Activated CD8-positive, alpha-beta T cell treated with anti-CD3 and anti-CD28 coated beads for 36 hours (primary cell): ENCODE data around the gene FOLR1. TPM values are rescaled to one million over a fixed set of nuclear protein-coding genes. Genes with fewer than 3 reads are reported as not detected.
A peak's percentile ranks its signal among the peaks of the same experiment; 100 is the strongest.

Source experiments
- ATAC-seq: fragments of 200-7000 bp; cut with Tn5 transposase; one replicate; pipeline ENCODE4 v1.10.0; 2021; ENCODE audit warnings: mild to moderate bottlenecking, moderate library complexity
- CTCF ChIA-PET: fragments of 350-600 bp; sonication (Branson Sonifier 250); formaldehyde crosslinking; loops from one replicate; lab custom pipeline; 2021; ENCODE audit warnings: antibody characterized with exemption; lab: Charles Lee
- POLR2A ChIA-PET: fragments of 350-600 bp; sonication (Branson Sonifier 250); formaldehyde crosslinking; loops from one replicate; lab custom pipeline; 2021; ENCODE audit warnings: antibody characterized with exemption; lab: Charles Lee
- DNase-seq: peaks from one replicate; pipeline ENCODE4 v3.0.0-alpha.2; 2020
- H3K27ac Mint-ChIP-seq: one replicate; pipeline ENCODE4 v1.8.0; 2021; ENCODE audit warnings: mild to moderate bottlenecking, mixed read lengths
- H3K27me3 Mint-ChIP-seq: one replicate; pipeline ENCODE4 v1.8.0; 2021; ENCODE audit warnings: mixed read lengths
- H3K36me3 Mint-ChIP-seq: one replicate; pipeline ENCODE4 v1.8.0; 2021; ENCODE audit warnings: low read depth, mixed read lengths
- H3K4me1 Mint-ChIP-seq: one replicate; pipeline ENCODE4 v1.8.0; 2021; ENCODE audit warnings: low read depth, mixed read lengths
- H3K4me3 Mint-ChIP-seq: one replicate; pipeline ENCODE4 v1.8.0; 2021; ENCODE audit warnings: mild to moderate bottlenecking, moderate library complexity, mixed read lengths
- H3K9me3 Mint-ChIP-seq: one replicate; pipeline ENCODE4 v1.8.0; 2021; ENCODE audit warnings: mixed read lengths
- intact Hi-C: fragments of 100-400 bp; cut with micrococcal nuclease; formaldehyde crosslinking; loops from one replicate; pipeline ENCODE4 v1.10.0; 2022
- total RNA-seq, 2 experiments: library from RNA; stranded (reverse); gene quantifications; one replicate each; pipeline ENCODE4 v1.2.3, GENCODE V29; 2021
- TF ChIP-seq, protein P1 (sequence below): fragments of 200-600 bp; IDR thresholded peaks from one replicate; pipeline ENCODE4 v1.8.0; 2022; ENCODE audit warnings: antibody characterized with exemption, mild to moderate bottlenecking

The FOLR1 gene
- total RNA-seq, 2 experiments from 2014 or later, result not detected

DNA sequence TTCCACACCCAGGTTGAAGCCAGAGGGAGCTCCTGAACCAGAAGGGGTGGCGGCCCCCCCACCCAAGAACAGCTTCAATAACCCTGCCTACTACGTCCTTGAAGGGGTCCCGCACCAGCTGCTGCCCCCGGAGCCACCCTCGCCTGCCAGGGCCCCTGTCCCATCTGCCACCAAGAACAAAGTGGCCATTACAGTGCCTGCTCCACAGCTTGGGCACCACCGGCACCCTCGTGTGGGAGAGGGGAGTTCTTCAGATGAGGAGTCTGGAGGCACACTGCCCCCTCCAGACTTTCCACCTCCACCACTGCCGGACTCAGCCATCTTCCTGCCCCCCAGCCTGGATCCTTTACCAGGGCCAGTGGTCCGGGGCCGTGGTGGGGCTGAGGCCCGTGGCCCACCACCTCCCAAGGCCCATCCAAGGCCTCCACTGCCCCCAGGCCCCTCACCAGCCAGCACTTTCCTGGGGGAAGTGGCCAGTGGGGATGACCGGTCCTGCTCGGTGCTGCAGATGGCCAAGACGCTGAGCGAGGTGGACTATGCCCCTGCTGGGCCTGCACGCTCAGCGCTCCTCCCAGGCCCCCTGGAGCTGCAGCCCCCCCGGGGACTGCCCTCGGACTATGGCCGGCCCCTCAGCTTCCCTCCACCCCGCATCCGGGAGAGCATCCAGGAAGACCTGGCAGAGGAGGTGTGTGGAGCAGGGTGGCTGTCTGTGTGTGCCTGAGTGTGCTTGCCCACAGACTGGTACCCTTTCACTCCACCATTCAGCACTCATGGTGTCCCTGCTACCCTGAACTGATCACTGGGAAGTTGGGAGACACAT, 45.4 kb downstream of the FOLR1 start:
- Mint-ChIP-seq H3K27me3 (peaks cover 27% of the 10 kb centered on the region), H3K4me1 (peaks cover 15% of the 10 kb centered on the region), H3K4me3 (no peak overlapping the region), H3K9me3 (no peaks in the 10 kb centered on the region), H3K36me3 (peaks cover 14% of the 10 kb centered on the region), H3K27ac (no peak overlapping the region)
- ATAC-seq (no peak), DNase-seq (no peak)
- intact Hi-C loops, result no loop called here
- CTCF ChIA-PET, result interaction anchor here (0.8 to 4.2 kb wide), 17 partner anchors 11 to 242 kb away, joined by 3 to 23 read pairs (median 5); partner anchors contain the start of gene INPPL1
- TF ChIP-seq, protein P1, sequence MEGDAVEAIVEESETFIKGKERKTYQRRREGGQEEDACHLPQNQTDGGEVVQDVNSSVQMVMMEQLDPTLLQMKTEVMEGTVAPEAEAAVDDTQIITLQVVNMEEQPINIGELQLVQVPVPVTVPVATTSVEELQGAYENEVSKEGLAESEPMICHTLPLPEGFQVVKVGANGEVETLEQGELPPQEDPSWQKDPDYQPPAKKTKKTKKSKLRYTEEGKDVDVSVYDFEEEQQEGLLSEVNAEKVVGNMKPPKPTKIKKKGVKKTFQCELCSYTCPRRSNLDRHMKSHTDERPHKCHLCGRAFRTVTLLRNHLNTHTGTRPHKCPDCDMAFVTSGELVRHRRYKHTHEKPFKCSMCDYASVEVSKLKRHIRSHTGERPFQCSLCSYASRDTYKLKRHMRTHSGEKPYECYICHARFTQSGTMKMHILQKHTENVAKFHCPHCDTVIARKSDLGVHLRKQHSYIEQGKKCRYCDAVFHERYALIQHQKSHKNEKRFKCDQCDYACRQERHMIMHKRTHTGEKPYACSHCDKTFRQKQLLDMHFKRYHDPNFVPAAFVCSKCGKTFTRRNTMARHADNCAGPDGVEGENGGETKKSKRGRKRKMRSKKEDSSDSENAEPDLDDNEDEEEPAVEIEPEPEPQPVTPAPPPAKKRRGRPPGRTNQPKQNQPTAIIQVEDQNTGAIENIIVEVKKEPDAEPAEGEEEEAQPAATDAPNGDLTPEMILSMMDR, result no peak
- POLR2A ChIA-PET, result interaction anchor here (3.8 kb wide), 1 partner anchor 12 kb away, joined by 17 read pairs; the partner anchor contains the start of gene INPPL1

- ChIA-PET POLR2A (interaction anchor here (1.0 to 3.8 kb wide), 2 partner anchors 12 to 19 kb away, joined by 3 to 17 read pairs; partner anchors contain the start of gene INPPL1), CTCF (interaction anchor here (0.7 to 4.2 kb wide), 22 partner anchors 8 to 575 kb away, joined by 3 to 23 read pairs (median 4); partner anchors contain the start of genes FOLR1 and INPPL1)
- peaks cover 15% of the 10 kb centered on the region for H3K4me1 Mint-ChIP-seq
- ATAC-seq (peak; percentile 83), DNase-seq (peak; percentile 59)
- H3K36me3 Mint-ChIP-seq, result peaks cover 12% of the 10 kb centered on the region
- H3K27ac Mint-ChIP-seq, result no peak overlapping the region
- H3K9me3 Mint-ChIP-seq, result no peaks in the 10 kb centered on the region
- no peak overlapping the region for H3K4me3 Mint-ChIP-seq
- peaks cover 33% of the 10 kb centered on the region for H3K27me3 Mint-ChIP-seq
- TF ChIP-seq, protein P1, result peak; percentile 73
- intact Hi-C loops, result no loop called here
Measured at GRCh38 chr11:72238040-72238450, 46.1 kb downstream of the FOLR1 start.

DNA sequence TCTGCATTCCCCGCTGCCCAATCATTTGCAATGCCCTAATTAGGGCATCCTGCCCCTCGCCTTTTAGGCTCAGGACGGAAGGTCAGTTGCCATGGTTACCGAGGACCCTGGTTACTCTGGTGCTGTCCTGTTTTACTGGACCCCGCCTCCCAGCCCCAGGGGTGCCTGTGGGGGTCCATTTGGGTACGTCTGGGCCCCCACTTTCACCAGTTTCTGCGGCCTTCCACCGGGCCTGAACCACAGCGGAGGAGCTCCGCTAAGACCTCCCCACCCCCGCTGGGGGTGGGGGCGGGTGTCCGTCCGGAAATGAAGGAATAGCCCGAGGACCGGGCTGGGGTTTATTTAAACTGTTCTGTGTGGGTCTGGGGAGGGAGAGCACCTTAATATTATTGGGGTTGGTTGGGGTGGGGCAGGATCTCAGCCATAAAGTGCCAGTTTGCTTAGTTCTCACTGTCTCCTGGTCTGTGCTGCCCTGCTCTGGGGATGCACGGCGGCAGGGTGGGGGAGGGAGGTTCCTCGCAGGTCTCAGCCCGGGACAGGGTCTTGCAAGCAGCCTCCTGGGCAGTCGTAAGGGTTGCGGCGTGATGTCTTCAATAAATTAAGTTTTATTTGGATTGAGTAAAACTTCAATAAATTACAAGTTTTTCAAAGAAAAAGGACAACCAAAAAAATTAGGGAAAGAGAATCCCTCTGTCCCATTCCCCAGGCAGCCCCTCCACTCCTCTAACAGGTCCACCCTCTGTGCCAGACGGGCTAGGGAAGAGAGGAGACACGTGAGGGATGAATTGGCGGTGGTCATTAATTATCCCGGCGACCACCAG, 46.8 kb downstream of the FOLR1 start:
- TF ChIP-seq, protein P1, result no peak
- DNase-seq, result no peak
- Mint-ChIP-seq H3K4me3 (no peak overlapping the region), H3K36me3 (peaks cover 14% of the 10 kb centered on the region), H3K27me3 (peaks cover 38% of the 10 kb centered on the region), H3K27ac (no peak overlapping the region), H3K9me3 (no peaks in the 10 kb centered on the region), H3K4me1 (peaks cover 19% of the 10 kb centered on the region)
- ChIA-PET CTCF (interaction anchor here (0.7 to 4.2 kb wide), 21 partner anchors 9 to 575 kb away, joined by 3 to 23 read pairs (median 5); partner anchors contain the start of genes FOLR1 and INPPL1), POLR2A (interaction anchor here (1.0 to 3.8 kb wide), 2 partner anchors 13 to 18 kb away, joined by 3 to 17 read pairs; partner anchors contain the start of gene INPPL1)
- intact Hi-C loops, result no loop called here
- ATAC-seq, result no peak

DNA sequence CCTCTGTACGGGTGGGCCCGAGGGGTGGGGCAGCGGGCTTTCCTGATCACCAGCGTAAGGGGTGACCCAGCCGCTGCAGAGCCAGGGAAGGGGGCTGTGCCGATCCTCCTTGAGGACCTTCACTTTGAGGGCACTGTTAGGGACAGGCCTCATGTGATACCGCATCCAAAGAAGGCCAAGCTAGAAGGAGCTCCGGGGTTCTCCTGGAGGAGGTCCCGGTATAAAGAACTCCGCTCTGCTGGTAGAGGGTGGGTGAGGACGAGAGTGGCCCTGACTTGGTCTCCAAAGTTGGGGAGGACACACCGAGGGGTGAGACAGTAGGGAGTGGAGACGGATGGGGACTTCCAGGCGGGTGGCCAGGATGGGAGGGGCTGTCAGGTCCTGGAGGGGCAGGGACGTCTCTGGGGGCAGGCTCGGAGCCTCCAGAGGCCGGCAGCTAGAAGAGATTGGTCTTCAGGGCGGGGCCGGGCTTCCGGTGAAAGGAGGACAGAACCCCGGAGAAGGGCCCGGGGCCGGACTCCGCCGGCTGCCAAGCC, 47.4 kb downstream of the FOLR1 start:
- DNase-seq, result peak; percentile 25
- peak; percentile 9 for ATAC-seq
- no peak overlapping the region for H3K27ac Mint-ChIP-seq
- CTCF ChIA-PET, result no interaction called here
- H3K4me1 Mint-ChIP-seq, result peaks cover 19% of the 10 kb centered on the region
- H3K27me3 Mint-ChIP-seq, result peaks cover 39% of the 10 kb centered on the region
- H3K4me3 Mint-ChIP-seq, result no peak overlapping the region
- TF ChIP-seq, protein P1, result no peak
- no peaks in the 10 kb centered on the region for H3K9me3 Mint-ChIP-seq
- intact Hi-C loops, result no loop called here
- H3K36me3 Mint-ChIP-seq, result peaks cover 12% of the 10 kb centered on the region
- POLR2A ChIA-PET, result interaction anchor here (0.8 to 1.2 kb wide), 2 partner anchors 27 to 282 kb away, joined by 3 read pairs; no protein-coding TSS in a partner anchor
